HG03097 (cell line): ENCODE results near the gene BANF1.
"Not testable (repeated sequence)": the region's sequence is repeated elsewhere in the genome, so short reads cannot be mapped to it uniquely, and the experiment has no call there.

ENCODE experiments used
- ATAC-seq: cut with Tn5 transposase; IDR thresholded peaks from one replicate; pipeline ENCODE4 v1.9.1; 2021; ENCODE audit not compliant: unreplicated experiment, low FRiP score

BANF1 gene

GRCh38 chr11:66008468-66009101, 6.3 kb downstream of the BANF1 start:
- ATAC-seq: no peak

GRCh38 chr11:66010036-66010435, 7.7 kb downstream of the BANF1 start:
- ATAC-seq: not testable (repeated sequence)

DNA sequence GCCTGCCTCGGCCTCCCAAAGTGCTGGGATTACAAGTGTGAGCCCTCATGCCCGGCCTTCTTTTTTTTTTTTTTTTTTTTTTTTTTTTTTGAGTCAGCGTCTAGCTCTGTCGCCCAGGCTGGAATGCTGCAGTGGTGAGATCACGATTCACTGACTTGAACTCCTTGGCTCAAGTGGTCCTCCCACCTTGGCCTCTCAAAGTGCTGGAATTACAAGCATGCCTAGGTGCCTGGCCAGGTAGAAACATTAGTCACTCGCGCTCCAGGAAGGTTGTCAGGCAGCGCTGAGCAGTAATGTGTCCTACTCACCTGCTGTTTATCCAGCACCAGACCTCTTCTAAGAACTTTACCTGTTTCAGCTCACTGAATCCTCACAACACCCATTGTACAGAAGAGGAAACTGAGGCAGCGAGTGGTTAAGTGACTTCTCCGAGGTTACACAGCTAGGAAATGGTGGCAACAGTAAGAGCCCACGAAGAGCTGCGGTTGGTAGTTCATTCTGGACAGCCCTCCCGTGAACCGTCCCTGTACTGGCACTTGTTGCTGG, 9.0 kb downstream of the BANF1 start:
- no peak for ATAC-seq

DNA sequence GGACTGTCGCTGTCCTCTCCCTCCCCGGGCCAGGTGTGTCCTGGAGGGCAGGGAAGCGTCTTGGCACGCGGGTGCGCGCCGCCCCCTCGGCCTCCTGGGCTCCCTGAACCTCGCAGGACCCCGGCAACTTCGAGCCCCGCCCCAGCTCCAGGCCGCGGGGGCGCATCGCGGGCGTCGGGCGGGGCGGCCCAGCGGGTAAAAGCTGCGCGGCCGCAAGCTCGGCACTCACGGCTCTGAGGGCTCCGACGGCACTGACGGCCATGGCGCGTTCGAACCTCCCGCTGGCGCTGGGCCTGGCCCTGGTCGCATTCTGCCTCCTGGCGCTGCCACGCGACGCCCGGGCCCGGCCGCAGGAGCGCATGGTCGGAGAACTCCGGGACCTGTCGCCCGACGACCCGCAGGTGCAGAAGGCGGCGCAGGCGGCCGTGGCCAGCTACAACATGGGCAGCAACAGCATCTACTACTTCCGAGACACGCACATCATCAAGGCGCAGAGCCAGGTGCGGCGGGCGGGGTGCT, 9.5 kb downstream of the BANF1 start, which contains the start of gene CST6:
CST6 (plus strand) TSS at position 224 of the 519 bp plus-strand sequence; CDS start at position 261, 37 bp downstream.
- ATAC-seq: no peak

GRCh38 chr11:66012371-66012945, 10.2 kb downstream of the BANF1 start:
- no peak for ATAC-seq

GRCh38 chr11:66012946-66013761, 10.9 kb downstream of the BANF1 start:
- ATAC-seq: no peak

DNA sequence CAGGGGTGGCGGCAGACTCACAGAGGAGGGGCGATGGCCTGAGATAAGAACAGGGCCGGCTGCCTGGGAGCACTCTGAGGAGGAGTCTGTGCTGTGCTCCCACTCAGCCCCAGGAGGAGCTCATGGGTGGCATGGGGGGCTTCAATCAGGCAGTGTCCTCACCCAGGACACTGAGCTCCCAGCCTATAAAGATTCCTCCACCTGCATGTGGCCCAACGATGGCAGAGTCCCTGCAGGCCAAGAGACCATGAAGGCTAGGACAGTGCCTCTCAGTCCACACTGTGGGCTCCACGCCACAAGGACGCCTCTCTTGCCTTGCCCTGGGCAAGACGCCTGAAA, 11.4 kb downstream of the BANF1 start:
- no peak for ATAC-seq

GRCh38 chr11:66014804-66015453, 12.6 kb downstream of the BANF1 start:
- ATAC-seq: no peak

DNA sequence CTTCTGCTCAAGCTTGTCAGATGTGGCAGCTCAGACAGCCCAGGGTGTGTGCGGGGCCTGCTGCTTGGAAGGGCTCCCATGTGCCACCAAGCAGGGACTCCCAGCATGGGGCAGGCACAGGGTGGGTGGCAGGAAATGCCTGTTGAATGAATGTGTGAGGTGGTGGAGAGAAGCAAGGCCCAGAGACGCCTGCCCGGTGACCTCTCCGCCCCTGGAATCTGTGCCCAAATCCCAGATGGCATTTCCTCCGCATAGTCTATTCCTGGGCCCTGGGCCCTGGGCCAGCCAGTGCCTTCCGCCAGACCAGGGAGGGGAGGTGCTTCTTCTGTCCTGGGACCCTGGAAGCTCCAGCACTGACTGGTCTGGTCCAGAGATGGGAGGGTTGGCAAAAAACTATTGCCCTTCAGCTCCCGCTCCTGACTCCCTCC, 13.2 kb downstream of the BANF1 start:
- ATAC-seq: no peak

DNA sequence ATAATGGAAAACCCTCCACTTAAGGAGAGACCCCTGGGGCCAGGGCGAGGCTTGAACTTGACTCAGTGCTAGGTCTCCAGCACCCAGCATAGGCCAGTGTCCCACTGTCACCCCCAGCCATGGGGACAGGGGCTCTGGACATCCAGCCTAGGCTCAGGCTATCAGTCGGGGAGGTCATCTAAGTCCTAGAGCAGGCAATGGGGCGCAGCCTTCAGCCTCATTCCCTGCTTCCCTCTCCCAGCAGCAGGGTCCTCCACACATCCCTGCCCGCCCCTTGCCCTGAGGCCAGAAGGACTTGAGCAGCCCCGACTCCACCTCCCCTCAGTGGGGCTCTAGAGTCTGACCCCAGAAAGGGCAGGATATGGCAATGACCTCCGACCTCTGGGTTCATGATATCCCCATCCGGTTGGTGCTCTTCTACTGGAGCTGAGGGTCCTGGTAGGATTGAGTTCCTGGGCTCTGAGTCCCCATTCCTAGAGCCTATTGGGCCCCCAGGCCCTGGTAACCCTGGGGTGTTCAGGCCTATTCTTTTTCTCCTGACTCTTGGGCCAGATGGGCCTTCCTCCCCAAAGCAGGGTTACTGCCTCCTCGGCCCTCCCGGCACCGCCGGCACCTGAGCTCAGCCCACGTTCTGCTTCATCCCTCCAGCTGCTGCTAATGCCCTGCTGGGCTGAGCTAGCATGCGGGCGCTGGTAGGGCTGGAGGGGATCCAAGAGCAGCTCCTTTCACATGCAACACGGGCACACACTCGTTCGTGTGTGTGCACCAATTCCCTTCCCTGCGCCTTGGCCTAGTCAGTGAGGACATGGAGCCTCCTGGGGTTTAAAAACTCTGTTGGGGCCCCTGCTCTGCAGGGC, 13.9 kb downstream of the BANF1 start:
- ATAC-seq: no peak

GRCh38 chr11:66016793-66017177, 14.5 kb downstream of the BANF1 start:
- ATAC-seq: no peak

GRCh38 chr11:66017321-66017720, 15.0 kb downstream of the BANF1 start:
- ATAC-seq: no peak

- no peak for ATAC-seq
These were observed 17.9 kb downstream of the BANF1 start for GRCh38 chr11:66020212-66020611.

- no peak for ATAC-seq
These were observed 18.5 kb downstream of the BANF1 start for GRCh38 chr11:66020618-66021357.

GRCh38 chr11:66022401-66023185, 20.3 kb downstream of the BANF1 start:
- ATAC-seq: no peak

DNA sequence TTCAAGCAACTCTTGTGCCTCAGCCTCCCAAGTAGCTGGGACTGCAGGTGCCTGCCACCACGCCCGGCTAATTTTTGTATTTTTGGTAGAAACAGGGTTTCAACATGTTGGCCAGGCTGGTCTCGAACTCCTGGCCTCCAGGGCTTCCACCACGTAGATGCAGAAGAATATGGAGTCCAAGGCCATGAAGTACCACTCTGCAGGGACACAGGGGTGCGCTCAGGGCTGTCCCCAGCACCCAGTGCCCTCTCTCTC, 20.8 kb downstream of the BANF1 start:
- not testable (repeated sequence) for ATAC-seq

- no peak for ATAC-seq
These were observed 23.8 kb downstream of the BANF1 start, which contains the start of gene CATSPER1 for GRCh38 chr11:66026017-66026529. Gene CATSPER1 (minus strand): TSS chr11:66026479. CDS start chr11:66026379, 100 bp downstream.
